Esophagus mucosa (tissue), 1 donor: ENCODE results near the gene TMEM232. TPM values are rescaled to one million over a fixed set of nuclear protein-coding genes. Genes with fewer than 3 reads are reported as not detected.
"Not testable (repeated sequence)": the region's sequence is repeated elsewhere in the genome, so short reads cannot be mapped to it uniquely, and the experiment has no call there.

ENCODE experiments used
- ATAC-seq: fragments of 200-7000 bp; cut with Tn5 transposase; one replicate; pipeline ENCODE4 v1.9.1; 2020
- total RNA-seq: library from RNA; stranded (reverse); gene quantifications from one replicate; pipeline ENCODE4 v1.2.4, GENCODE V29; 2023
- donor health status: DM: yes; HTN: yes; CAD: no.

Gene TMEM232
- total RNA-seq, 1 donor from 2014 or later = 0.56 TPM

GRCh38 chr5:110705349-110705748 lies 21.1 kb downstream of the TMEM232 start:
- no peak for ATAC-seq

GRCh38 chr5:110703481-110703880 lies 23.0 kb downstream of the TMEM232 start:
- no peak for ATAC-seq

GRCh38 chr5:110702704-110703103 lies 23.8 kb downstream of the TMEM232 start:
- ATAC-seq = no peak

- ATAC-seq = no peak
Measured at GRCh38 chr5:110702300-110702699, 24.2 kb downstream of the TMEM232 start.

DNA sequence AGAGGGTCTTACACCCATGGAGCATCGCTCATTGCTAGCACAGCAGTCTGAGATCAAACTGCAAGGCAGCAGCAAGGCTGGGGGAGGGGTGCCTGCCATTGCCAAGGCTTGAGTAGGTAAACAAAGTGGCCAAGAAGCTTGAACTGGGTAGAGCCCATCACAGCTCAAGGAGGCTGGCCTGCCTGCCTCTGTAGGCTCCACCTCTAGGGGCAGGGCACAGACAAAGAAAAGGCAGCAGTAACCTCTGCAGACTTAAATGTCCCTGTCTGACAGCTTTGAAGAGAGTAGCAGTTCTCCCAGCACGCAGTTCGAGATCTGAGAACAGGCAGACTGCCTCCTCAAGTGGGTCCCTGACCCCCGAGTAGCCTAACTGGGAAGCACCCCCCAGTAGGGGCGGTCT lies 33.8 kb downstream of the TMEM232 start:
- not testable (repeated sequence) for ATAC-seq

GRCh38 chr5:110690587-110690986 lies 35.9 kb downstream of the TMEM232 start:
- ATAC-seq = not testable (repeated sequence)

- ATAC-seq = no peak
Measured at GRCh38 chr5:110687485-110687884, 39.0 kb downstream of the TMEM232 start.

GRCh38 chr5:110686270-110686669 lies 40.2 kb downstream of the TMEM232 start:
- ATAC-seq = no peak

GRCh38 chr5:110681953-110682352 lies 44.5 kb downstream of the TMEM232 start:
- ATAC-seq = no peak

DNA sequence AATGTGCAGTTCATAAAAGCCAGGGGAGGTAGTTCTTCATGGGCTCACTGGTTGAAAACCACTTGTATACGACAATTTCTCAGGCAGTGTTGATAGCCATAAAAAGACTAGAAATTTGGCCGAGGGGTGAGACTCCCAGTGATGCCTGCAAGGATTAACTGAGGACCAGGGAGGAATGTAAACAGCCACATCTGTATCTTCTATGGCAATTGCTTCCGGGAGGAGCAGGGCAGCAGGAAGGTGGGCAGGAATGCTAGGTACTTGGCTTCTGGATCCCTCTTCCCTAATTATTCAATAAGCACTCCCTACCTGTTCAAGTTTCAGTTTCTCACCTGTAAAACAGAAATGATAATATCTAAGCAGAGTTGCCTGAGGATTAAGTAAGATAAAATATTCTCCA lies 45.4 kb downstream of the TMEM232 start:
- no peak for ATAC-seq

GRCh38 chr5:110676554-110676953 lies 49.9 kb downstream of the TMEM232 start:
- ATAC-seq = not testable (repeated sequence)

- no peak for ATAC-seq
Measured at GRCh38 chr5:110665184-110665726, 61.2 kb downstream of the TMEM232 start.

DNA sequence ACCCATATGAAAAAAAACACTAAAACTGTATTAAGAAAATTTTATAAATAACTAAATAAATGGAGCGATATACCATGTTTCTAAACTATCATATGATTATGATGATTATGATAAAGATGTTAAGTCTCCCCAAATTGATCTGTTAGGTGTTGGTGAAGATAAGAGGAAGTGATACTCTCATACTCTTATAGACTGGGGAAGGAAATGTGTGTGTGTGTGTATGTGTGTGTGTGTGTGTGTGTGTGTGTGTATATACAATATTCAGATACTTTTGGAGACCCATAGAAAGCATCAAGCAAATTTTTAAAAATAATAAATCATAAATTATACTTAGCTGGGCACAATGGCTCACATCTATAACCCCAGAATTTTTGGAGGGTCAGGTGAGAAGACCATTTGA lies 62.9 kb downstream of the TMEM232 start:
- ATAC-seq = no peak

- no peak for ATAC-seq
Measured at GRCh38 chr5:110658006-110658405, 68.5 kb downstream of the TMEM232 start.

DNA sequence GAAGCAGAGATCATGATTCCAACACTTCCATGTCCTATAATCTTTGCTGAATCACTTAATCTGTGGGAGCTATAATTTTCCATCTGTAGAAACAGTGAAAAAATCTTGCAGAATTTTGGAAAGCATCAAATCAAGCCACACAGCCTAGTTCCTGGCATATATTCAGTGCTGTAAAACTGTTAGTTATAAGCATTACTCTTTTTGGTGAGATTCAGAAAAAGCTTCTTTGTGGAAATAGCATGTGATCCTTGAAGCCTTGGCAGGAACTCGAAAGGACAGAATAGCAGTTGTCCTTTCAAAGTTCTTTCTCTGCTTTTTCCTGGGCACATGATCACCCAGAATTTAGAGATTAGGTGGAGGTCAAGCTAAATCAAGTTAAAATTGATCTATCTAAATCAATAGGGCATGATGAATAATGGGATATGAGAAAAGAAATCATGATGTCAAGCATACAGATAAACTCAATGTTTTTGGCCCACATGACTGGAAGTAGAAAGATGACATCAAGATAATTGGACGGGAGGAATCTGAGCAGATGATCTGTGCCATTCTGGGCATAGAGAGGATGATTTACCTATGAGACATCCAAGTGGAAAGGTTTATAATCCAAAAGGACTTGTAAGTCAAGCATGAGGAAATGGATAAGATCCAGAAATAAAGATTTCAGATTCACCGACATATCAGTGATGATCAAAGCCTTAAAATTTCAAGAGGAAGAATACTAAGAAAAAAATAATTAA lies 73.1 kb downstream of the TMEM232 start:
- no peak for ATAC-seq

- no peak for ATAC-seq
Measured at GRCh38 chr5:110651507-110651906, 75.0 kb downstream of the TMEM232 start.

- ATAC-seq = no peak
Measured at GRCh38 chr5:110644357-110644756, 82.1 kb downstream of the TMEM232 start.

DNA sequence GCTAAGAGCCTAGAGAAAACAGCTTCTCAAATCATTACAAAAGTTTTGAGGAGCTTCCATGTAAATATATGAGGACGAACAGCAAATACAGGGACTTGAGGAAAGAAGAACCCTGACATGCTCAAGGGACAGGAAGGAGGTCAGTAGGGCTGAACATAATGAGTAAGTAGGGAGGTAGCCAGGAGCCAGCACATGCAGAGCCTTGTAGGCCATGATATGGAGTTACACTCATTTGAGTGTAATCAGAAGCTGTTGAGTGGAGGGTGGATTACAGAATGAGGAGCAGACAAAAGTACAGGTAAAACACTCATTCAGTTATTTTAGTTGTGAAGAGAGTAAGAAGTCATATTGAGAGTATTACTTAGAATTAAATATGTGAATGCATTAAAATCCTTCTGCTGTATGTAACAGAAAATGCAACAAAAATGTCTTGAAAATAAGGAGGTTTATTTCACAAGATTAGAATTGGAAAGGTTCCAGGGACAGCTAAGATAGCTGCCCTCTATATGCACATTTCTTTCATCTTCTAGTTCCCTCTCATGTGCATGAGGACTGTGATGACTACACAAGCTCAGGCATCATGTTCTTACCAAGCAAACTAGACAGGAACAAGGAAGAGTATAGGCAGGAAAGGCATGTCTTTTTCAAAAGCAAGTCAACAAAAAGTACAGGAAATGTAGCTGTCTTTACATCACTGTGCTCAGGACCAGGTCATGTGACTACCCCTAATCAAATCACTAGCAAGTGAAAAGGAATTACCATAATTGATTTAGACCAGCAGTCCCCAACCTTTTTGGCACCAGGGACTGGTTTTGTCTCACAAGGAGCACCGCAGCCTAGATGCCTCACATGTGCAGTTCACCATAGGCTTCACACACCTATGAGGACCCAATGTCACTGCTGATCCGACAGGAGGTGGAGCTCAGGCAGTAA lies 87.2 kb downstream of the TMEM232 start:
- ATAC-seq = no peak

DNA sequence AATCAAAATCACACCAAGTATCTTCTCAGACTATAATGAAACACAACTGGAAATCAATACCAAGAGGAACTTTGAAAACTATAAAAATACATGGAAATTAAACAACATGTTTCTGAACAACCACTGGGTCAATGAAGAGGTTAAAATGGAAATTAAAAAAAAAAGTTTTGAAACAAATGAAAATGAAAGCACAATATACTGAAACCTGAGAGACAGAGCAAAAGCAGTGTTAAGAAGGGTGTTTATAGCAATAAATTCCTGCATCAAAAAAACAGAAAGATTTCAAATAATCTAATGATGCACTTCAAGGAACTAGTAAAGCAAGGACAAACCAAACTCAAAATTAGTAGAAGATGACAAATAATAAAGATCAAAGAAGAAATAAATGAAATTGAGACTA lies 92.0 kb downstream of the TMEM232 start:
- ATAC-seq = no peak

DNA sequence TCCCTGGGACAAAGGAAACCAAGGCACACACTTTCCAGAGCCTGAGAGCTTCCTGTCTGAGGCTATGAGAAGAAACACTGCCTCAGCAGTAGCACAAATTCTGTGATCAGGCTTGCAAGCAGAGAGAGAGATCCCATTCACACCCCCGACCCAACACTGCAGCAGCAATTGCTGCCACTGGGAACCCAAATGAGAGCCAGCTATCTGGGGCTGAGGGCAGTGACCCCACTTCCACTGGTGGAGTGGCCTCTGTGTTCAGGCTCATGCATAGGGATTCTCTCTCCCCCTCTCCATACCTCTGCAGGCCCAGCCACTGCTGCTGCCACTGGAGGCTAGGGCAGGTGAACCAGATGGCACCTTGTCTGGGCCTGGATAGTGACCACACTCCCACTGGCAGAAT lies 95.2 kb downstream of the TMEM232 start:
- no peak for ATAC-seq

DNA sequence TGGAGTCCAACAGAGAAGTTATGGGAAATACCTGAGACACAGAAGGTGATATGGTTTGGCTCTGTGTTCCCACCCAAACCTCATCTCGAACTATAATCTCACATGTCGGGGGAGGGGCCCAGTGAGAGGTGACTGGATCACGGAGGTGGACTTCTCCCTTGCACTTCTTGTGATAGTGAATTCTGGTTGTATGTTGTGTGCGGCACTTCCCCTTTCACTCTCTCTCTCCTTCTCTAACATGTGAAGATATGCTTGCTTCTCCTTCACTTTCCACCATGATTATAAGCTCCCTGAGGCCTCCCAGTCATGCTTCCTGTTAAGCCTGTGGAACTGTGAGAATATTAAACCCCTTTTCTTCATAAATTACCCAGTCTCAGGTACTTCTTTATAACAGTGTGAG lies 96.1 kb downstream of the TMEM232 start:
- no peak for ATAC-seq

DNA sequence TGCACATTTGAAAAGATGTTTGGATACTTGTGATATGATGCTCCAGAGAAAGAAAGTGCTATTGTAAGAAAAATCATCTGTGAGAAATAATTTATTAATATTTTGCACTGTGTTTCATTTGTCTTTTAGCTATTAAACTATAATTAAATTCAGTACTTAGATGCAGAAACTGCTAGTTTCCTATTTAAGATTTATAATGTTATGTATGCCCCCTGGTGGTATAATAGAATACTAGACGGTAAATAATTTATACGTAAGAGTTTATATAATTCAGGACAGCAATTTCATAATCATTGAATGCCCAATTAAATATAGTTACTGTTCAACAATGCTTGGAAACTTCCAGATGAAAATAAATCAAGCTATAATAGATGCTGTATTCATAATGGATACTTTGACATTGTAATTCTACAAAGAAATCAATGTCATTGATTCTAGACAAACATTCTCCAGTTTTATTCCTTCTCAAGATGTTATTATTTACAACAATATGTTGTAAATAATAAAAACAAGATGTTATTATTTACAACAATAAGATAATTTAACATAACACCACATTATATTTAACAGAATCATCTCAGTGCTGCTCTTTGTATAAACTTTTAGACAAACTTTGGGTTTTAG lies 101.0 kb downstream of the TMEM232 start:
- no peak for ATAC-seq

- ATAC-seq = no peak
Measured at GRCh38 chr5:110623874-110624273, 102.6 kb downstream of the TMEM232 start.
